Panc1 (cell line): ENCODE results near the gene CHIC2.

Source experiments
- CTCF ChIP-seq: fragments of 450-650 bp; IDR thresholded peaks from 2 replicates; pipeline ENCODE4 v1.5.1; 2017; ENCODE audit warnings: mild to moderate bottlenecking
- SIN3A ChIP-seq: IDR thresholded peaks from 2 replicates; pipeline ENCODE4 v1.6.1; 2012; ENCODE audit warnings: low read depth, mild to moderate bottlenecking, low read length, moderate library complexity, borderline replicate concordance; ENCODE audit not compliant: insufficient read depth

- TF ChIP-seq CTCF (no peak), SIN3A (no peak)
Measured at GRCh38 chr4:54092405-54093323, 28.3 kb upstream of the CHIC2 start.
